IPS-18c (cell line): Measurements from ENCODE around the gene OR6N2.

ENCODE experiments used
- H3K4me3 ChIP-seq: 2 replicates; pipeline ENCODE4 v1.7.0; 2013; ENCODE audit warnings: low read depth, mild to moderate bottlenecking, low read length, moderate library complexity; ENCODE audit not compliant: insufficient read depth
- H3K9me3 ChIP-seq: one replicate; pipeline ENCODE4 v1.6.1; 2013; ENCODE audit warnings: mild to moderate bottlenecking, low read length, moderate library complexity; ENCODE audit not compliant: control insufficient read depth, insufficient read depth

The OR6N2 gene

GRCh38 chr1:158794247-158794646, 13.2 kb upstream of the OR6N2 start:
- Histone ChIP-seq H3K9me3 (no peaks in the 10 kb centered on the region), H3K4me3 (no peak overlapping the region)

DNA sequence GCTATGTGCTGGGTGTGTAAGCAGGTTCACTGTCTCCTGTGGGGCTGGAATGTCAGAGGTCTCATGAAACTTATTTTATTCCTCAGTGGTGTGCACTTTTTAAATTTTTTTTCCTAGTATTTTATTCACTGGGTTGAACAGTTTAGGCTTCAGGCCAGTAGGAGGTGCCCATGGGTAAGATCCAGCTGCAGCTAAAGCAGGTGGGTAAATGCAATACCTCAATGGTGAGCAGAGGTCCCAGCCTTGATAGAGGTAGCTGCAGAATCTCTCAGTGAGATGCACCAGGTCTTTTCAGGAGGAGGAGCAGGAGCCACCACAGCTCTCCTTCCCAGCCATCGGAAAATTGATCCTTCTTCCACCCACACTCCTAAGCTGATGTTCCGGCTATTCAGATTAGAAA, 12.6 kb upstream of the OR6N2 start:
- no peak overlapping the region for H3K4me3 ChIP-seq
- H3K9me3 ChIP-seq, result no peaks in the 10 kb centered on the region

- Histone ChIP-seq H3K4me3 (no peak within 1 kb of the TSS), H3K9me3 (no peaks in the 10 kb centered on the region)
Measured at GRCh38 chr1:158771950-158772866, 8.8 kb downstream of the OR6N2 start, which contains the start of gene OR6N1. TSS of gene OR6N1 (minus strand) at chr1:158772195. CDS start at chr1:158766682, 5,513 bp downstream.

DNA sequence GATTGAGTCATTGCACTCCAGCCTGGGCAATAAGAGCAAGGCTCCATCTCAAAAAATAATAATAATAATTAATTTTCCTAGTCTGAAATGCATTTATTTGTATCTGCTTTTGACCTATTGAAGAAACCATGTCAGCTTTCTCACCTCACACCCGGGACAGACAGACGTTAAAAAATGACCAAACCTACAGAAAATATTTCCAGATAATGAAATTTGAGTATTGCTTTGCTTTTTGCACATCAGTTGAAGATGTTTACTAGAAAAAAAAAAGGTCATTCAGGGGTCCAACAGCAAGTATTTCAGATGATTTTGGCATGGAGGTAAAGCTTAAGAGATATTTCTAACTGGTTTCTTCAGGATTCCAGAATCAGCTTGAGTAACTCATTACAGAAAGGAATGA, 26.6 kb downstream of the OR6N2 start, which contains the start of gene OR6K6:
Gene OR6K6, plus strand, starts transcription at position 301 of the 400 bp plus-strand sequence. CDS start 168 bp downstream, outside the sequence.
- no peak within 1 kb of the TSS for H3K4me3 ChIP-seq
- no peaks in the 10 kb centered on the region for H3K9me3 ChIP-seq

DNA sequence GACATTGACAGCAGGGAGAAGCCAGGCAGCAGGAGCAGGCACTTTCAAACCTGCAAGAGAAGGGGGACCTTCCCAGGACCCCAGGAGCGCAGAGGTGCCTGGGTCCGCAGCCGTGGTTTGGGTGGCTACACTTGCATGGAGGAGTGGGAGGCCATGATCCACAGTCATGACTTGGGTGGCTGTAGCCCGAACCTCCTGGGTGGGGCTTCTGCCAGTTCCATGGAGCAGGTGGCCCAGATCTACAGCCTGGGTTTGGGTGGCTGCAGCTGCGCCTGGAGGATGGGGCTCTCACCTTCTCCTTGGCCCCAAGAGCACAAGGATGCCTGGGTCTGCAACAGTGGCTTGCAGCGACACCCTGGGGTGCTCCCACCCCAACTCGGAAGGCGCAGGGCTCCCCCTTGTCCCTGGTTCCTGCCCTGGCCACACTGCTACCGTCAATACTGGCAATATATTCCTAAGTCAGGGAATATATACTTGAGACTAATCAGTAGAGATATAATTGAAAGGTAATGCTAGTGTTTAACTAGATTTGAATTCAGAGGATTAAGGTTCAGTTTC, 28.8 kb downstream of the OR6N2 start:
- Histone ChIP-seq H3K9me3 (no peaks in the 10 kb centered on the region), H3K4me3 (no peak overlapping the region)

- Histone ChIP-seq H3K4me3 (no peak overlapping the region), H3K9me3 (no peaks in the 10 kb centered on the region)
Measured at GRCh38 chr1:158735848-158736247, 45.2 kb downstream of the OR6N2 start.

DNA sequence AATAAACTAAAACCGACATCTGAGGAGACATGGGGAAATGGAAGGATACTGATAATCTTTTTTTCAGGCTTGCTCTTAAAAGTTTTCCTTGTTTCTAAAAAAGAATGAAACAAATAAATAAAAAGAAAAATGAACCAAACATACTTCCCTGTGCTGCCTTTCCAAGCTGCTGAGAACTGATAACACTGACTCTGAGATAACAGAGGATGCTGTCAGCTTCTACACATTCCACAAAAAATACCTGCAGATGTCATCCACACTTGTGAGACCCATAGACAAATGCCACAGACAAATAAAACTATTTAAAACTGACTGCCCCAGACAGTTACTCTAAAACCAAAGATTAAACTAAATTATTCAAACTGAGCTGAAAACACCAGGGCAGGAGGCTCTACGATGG, 48.5 kb downstream of the OR6N2 start:
- no peak overlapping the region for H3K4me3 ChIP-seq
- H3K9me3 ChIP-seq, result no peaks in the 10 kb centered on the region

DNA sequence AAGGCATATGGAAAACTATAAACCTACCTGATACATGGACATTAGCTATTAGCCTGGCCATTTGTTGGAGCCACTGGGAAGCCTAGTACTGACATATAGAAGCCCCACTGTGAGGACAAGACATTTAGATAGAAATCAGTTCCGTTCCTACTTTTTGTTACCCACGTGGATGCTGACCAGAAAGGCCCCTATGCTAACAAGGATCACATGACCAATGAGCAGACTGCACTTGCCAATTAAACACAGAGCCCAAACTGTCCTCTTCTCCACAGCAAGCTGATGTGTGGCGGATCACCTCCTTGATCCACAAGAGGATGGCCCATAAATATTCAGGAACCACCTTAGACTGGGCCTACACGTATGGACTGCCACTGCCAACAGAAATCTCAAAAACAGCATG, 49.3 kb downstream of the OR6N2 start:
- Histone ChIP-seq H3K4me3 (no peak overlapping the region), H3K9me3 (no peaks in the 10 kb centered on the region)

DNA sequence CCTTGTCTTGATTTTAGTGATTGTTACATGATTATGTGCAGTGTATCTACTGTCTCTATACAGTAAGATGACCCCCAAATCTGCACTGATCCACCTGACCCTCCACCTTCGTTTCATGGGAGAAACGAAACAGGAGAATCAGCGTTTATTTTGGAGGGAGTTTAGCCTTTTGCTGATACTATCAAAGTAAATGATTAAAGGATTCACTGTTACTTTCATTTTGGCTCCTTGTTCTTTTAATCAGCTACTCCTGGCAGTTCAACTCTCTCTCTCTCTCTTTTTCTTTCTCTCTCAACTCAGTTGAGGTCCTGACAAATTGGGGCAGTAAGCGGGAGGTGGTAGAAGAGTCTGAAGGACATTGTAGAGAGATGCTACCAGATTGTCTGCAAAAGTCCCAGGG, 50.6 kb downstream of the OR6N2 start:
- no peaks in the 10 kb centered on the region for H3K9me3 ChIP-seq
- H3K4me3 ChIP-seq, result no peak overlapping the region

GRCh38 chr1:158728510-158729225, 52.3 kb downstream of the OR6N2 start:
- no peaks in the 10 kb centered on the region for H3K9me3 ChIP-seq

DNA sequence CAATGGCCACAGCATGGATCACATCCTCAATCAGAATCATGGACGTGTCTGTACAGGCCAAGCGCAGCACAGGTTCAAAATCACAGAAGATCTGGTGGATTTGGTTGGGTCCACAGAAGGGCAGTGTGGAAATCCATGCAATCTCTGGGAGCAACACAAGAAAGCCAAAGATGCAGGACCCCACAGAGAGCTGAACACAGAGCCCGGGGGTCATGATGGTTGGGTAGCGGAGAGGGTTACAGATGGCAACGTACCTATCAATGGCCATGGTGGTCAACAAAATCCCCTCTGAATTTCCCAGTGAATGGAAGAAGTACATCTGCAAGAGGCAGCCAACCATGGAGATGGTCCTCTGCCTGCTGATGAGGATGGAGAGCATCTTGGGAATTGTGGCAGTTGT, 56.6 kb downstream of the OR6N2 start:
- no peaks in the 10 kb centered on the region for H3K9me3 ChIP-seq
- H3K4me3 ChIP-seq, result no peak overlapping the region

More at GRCh38 chr1:158728510-158729225, 52.3 kb downstream of the OR6N2 start:
- H3K4me3 ChIP-seq, result no peak overlapping the region
